Thyroid gland (tissue), 4 donors: ENCODE results near the gene ELMO3.

Source experiments
- POLR2A ChIP-seq, 2 donors: fragments of 450-650 bp; IDR thresholded peaks; one replicate each; pipeline ENCODE4 v1.6.1; 2017; ENCODE audit warnings: antibody characterized with exemption in 2 of 2, mild to moderate bottlenecking in 2 of 2, moderate library complexity in 1 of 2
- TF ChIP-seq, protein P1 (sequence below), 6 experiments: fragments of 200-600 bp in 3 of 6; fragments of 450-650 bp in 3 of 6; sonication (generic) in 3 of 6; IDR thresholded peaks; one replicate each; pipeline ENCODE4 v1.5.1; 2016 to 2019; ENCODE audit warnings: antibody characterized with exemption in 6 of 6, mild to moderate bottlenecking in 2 of 6, inconsistent platforms in 1 of 6, moderate library complexity in 1 of 6

GRCh38 chr16:67211674-67212073, 12.7 kb downstream of the ELMO3 start:
- TF ChIP-seq, protein P1, sequence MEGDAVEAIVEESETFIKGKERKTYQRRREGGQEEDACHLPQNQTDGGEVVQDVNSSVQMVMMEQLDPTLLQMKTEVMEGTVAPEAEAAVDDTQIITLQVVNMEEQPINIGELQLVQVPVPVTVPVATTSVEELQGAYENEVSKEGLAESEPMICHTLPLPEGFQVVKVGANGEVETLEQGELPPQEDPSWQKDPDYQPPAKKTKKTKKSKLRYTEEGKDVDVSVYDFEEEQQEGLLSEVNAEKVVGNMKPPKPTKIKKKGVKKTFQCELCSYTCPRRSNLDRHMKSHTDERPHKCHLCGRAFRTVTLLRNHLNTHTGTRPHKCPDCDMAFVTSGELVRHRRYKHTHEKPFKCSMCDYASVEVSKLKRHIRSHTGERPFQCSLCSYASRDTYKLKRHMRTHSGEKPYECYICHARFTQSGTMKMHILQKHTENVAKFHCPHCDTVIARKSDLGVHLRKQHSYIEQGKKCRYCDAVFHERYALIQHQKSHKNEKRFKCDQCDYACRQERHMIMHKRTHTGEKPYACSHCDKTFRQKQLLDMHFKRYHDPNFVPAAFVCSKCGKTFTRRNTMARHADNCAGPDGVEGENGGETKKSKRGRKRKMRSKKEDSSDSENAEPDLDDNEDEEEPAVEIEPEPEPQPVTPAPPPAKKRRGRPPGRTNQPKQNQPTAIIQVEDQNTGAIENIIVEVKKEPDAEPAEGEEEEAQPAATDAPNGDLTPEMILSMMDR (IDR thresholded peaks at IDR 0.05): no peak
- TF ChIP-seq POLR2A (IDR thresholded peaks at IDR 0.05): no peak
